BLaER1 treated with 17β-estradiol and CSF1 and Interleukin-3, amounts not matched to agents 10 nM and 100 nM (cell line): ENCODE data around the gene CASKIN2.

ENCODE experiments used
- H3K27ac ChIP-seq, 11 experiments: shearing (Covaris generic); formaldehyde crosslinking; 2 replicates each; pipeline ENCODE4 v1.8.1; 2022
- H3K27me3 ChIP-seq, 11 experiments: shearing (Covaris generic); formaldehyde crosslinking; 2 replicates each; pipeline ENCODE4 v1.8.1; 2022
- H3K36me3 ChIP-seq, 11 experiments: shearing (Covaris generic); formaldehyde crosslinking; 2 replicates each; pipeline ENCODE4 v1.8.1; 2022
- H3K4me1 ChIP-seq, 10 experiments: shearing (Covaris generic); formaldehyde crosslinking; 2 replicates each; pipeline ENCODE4 v1.8.1; 2022
- H3K4me2 ChIP-seq, 11 experiments: shearing (Covaris generic); formaldehyde crosslinking; 2 replicates each; pipeline ENCODE4 v1.8.1; 2022
- H3K4me3 ChIP-seq, 10 experiments: shearing (Covaris generic); formaldehyde crosslinking; 2 replicates each; pipeline ENCODE4 v1.8.1; 2022
- H3K9ac ChIP-seq, 11 experiments: shearing (Covaris generic); formaldehyde crosslinking; 2 replicates each; pipeline ENCODE4 v1.8.1; 2022
- H3K9me3 ChIP-seq, 11 experiments: shearing (Covaris generic); formaldehyde crosslinking; replicated peaks in 1 of 11; 2 replicates each; pipeline ENCODE4 v1.8.1; 2022
- H4K20me1 ChIP-seq, 11 experiments: shearing (Covaris generic); formaldehyde crosslinking; 2 replicates each; pipeline ENCODE4 v1.8.1; 2022
- Cebpa-rat ChIP-seq, 11 experiments: shearing (Covaris generic); IDR thresholded peaks; 2 replicates each; pipeline ENCODE4 v1.8.1; 2022

The CASKIN2 gene

DNA sequence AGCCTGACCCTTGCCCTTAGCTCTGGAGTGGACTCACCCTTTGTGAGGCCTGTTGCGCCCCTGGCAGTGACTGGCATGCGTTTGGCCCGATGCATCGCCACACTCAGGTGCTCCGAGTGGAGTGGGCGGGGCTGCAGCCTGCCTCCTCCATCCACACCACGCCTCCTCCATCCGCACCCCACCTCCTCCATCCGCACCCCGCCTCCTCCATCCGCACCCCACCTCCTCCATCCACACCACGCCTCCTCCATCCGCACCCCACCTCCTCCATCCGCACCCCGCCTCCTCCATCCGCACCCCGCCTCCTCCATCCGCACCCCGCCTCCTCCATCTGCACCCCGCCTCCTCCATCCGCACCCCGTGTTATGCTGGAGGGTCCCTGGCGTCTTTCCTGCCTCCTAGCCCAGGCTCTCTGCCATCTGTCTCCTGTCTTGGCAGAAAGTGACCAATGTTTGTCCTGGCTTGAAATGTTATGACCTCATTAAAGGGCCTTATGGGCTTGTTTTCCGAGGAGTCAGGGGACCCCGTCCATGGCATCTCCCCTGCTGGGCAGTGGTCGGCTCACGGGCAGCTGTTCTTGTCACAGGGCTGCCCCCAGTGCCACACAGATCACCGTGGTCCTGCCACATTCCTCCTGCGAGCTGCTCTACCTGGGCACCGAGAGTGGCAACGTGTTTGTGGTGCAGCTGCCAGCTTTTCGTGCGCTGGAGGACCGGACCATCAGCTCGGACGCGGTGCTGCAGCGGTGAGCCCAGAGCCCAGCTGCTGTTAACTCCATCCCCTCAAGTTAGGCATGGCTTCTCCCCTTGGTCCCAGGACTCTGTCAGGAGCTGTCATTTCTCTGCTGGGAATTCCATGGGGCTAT lies 43.6 kb upstream of the CASKIN2 start:
- Histone ChIP-seq H3K4me2 (peak overlapping the region in 2 of 11 experiments; percentile 75 to 89; a peak in 3 of 22 replicates), H4K20me1 (no peaks in the 10 kb centered on the region; a peak in 2 of 22 replicates), H3K9me3 (no peaks in the 10 kb centered on the region), H3K27me3 (no peaks in the 10 kb centered on the region), H3K4me3 (no peak overlapping the region), H3K4me1 (peaks cover 12 to 47% (median 35%) of the 10 kb centered on the region in 10 experiments; a peak in 19 of 20 replicates), H3K27ac (no peak overlapping the region), H3K9ac (peak overlapping the region in 1 of 11 experiments; percentile 5; a peak in 1 of 22 replicates), H3K36me3 (peaks cover 7 to 22% (median 13%) of the 10 kb centered on the region in 11 experiments; a peak in 20 of 22 replicates)
- no peak for TF ChIP-seq Cebpa-rat (IDR thresholded peaks at IDR 0.05)

DNA sequence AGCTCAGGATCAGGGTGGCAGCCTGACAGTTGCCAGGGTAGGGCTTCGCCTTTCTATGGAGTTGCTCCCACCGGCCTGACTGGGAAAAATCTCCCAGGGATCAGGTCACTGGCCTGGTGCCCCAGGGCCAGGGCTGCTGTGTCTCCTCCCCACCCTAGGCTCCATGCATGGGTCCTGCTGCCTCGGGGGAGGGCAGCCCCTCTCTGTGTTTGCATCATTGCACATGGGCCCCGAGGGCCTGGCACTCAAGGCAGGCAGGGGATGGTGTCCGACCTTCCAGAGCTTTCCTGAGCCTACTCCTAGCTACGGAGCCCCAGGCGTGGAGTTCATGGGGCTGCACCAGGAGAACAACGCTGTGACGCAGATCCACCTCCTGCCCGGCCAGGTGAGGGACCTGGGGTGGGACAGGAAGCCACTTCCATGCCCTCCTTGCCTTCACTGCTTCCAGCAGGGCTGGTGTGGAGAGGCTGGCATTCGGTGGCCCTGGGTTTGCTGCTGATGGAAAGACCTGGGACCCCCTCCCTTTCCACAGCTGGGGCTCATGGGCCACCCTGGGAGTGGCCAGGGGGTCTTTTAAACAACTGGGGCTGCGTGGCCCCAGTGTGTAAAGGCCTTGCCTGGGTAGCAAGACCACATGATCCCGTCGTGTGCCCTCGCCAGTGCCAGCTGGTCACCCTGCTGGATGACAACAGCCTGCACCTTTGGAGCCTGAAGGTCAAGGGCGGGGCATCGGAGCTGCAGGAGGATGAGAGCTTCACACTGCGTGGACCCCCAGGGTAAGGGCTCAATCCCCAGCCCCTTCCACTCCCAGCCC lies 42.7 kb upstream of the CASKIN2 start:
- Histone ChIP-seq H3K36me3 (peaks cover 1 to 14% (median 4%) of the 10 kb centered on the region in 11 experiments; a peak in 17 of 22 replicates), H3K27ac (peak overlapping the region in 7 of 11 experiments; percentile 26 to 67 (median 48); a peak in 12 of 22 replicates)
- no peak for TF ChIP-seq Cebpa-rat (IDR thresholded peaks at IDR 0.05)

DNA sequence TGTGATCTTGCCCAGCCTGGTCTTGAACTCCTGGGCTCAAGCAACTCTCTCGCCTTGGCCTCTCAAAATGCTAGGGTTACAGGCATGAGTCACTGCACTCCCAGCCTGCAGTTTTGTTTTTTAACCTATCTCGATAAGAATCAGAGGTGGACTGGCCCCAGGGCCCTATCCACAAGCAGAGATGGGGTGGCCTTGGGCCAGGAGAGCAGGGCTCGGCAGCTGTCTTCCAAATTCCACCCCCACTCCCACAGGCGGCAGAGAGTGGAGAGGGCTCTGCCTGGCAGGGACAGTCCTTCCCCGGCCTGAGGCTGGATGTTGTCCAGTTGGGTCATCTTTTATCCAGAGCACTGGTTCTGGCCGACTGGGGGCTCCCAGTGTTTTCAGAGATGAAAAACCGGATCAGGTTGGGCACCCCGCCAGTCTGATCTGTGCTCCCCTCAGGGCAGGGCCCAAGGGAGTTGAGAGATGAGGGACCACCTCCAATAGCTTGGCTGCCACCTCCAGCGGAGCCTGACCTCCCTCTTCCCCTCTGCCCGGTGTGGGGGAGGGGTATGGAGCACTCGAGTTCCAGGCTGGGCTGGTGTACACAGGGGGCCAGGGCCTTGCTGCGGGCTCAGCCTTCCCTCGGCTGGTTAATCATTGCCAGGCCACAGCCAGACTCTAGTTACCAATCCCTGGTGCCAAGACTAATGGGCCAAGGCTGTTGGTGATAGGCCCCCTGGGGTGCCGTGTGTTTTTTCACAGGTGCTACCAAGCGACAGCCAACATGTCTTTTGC lies 41.9 kb upstream of the CASKIN2 start:
- H3K27ac ChIP-seq, result peak overlapping the region in 7 of 11 experiments; percentile 26 to 67 (median 48); a peak in 13 of 22 replicates
- no peaks in the 10 kb centered on the region for H3K27me3 ChIP-seq
- no peaks in the 10 kb centered on the region for H3K9me3 ChIP-seq
- H3K36me3 ChIP-seq, result peaks cover 0 to 7% (median 0%) of the 10 kb centered on the region in 11 experiments; a peak in 6 of 22 replicates
- H3K4me1 ChIP-seq, result peaks cover 12 to 53% (median 35%) of the 10 kb centered on the region in 10 experiments; a peak in 19 of 20 replicates
- peak overlapping the region; percentile 21 to 89 (median 75) for H3K4me2 ChIP-seq
- no peak for TF ChIP-seq Cebpa-rat (IDR thresholded peaks at IDR 0.05)
- peak overlapping the region in 8 of 11 experiments; percentile 3 to 65 (median 52); a peak in 13 of 22 replicates for H3K9ac ChIP-seq
- H3K4me3 ChIP-seq, result peak overlapping the region in 1 of 10 experiments; percentile 5; a peak in 1 of 20 replicates
- peaks cover 0 to 6% (median 0%) of the 10 kb centered on the region in 11 experiments; a peak in 3 of 22 replicates for H4K20me1 ChIP-seq

More for the DNA sequence above, 42.7 kb upstream of the CASKIN2 start:
- no peaks in the 10 kb centered on the region for H3K27me3 ChIP-seq
- H3K9me3 ChIP-seq, result no peaks in the 10 kb centered on the region
- H3K4me1 ChIP-seq, result peaks cover 12 to 48% (median 35%) of the 10 kb centered on the region in 10 experiments; a peak in 19 of 20 replicates
- H4K20me1 ChIP-seq, result peaks cover 0 to 1% (median 0%) of the 10 kb centered on the region in 11 experiments; a peak in 3 of 22 replicates
- H3K9ac ChIP-seq, result peak overlapping the region in 7 of 11 experiments; percentile 3 to 65 (median 55); a peak in 12 of 22 replicates
- peak overlapping the region in 10 of 11 experiments; percentile 58 to 89 (median 80); a peak in 20 of 22 replicates for H3K4me2 ChIP-seq
- H3K4me3 ChIP-seq, result no peak overlapping the region

DNA sequence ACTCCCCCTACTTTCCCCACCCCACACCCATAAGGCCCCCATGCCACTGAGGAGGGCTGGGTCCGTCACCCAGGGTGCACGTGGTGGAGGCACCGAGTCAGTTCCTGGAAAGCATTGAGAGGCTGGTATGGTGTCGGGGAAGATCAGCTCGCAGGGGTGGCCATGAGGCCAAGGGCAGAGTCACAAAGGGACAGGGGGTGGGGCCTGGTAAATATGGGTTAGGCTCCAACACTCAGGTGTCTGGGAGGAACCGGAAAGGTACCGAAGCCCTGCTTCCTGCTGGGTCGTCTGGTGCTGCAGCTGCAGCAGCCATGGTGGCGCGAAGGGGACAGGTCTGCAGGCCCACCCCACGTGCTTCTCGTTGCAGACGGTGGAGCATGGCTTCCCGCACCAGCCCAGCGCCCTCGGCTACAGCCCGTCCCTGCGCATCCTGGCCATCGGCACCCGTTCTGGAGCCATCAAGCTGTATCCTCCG lies 40.4 kb upstream of the CASKIN2 start:
- peaks cover 0 to 7% (median 0%) of the 10 kb centered on the region in 11 experiments; a peak in 4 of 22 replicates for H3K36me3 ChIP-seq
- H3K9ac ChIP-seq, result peak overlapping the region in 1 of 11 experiments; percentile 20; a peak in 1 of 22 replicates
- H4K20me1 ChIP-seq, result peaks cover 0 to 6% (median 0%) of the 10 kb centered on the region in 11 experiments; a peak in 3 of 22 replicates
- no peaks in the 10 kb centered on the region for H3K9me3 ChIP-seq
- TF ChIP-seq Cebpa-rat (IDR thresholded peaks at IDR 0.05), result no peak
- peaks cover 12 to 42% (median 30%) of the 10 kb centered on the region in 10 experiments; a peak in 19 of 20 replicates for H3K4me1 ChIP-seq
- H3K4me2 ChIP-seq, result peak overlapping the region in 6 of 11 experiments; percentile 17 to 41 (median 24); a peak in 7 of 22 replicates
- no peaks in the 10 kb centered on the region for H3K27me3 ChIP-seq
- H3K27ac ChIP-seq, result no peak overlapping the region
- no peak overlapping the region for H3K4me3 ChIP-seq

DNA sequence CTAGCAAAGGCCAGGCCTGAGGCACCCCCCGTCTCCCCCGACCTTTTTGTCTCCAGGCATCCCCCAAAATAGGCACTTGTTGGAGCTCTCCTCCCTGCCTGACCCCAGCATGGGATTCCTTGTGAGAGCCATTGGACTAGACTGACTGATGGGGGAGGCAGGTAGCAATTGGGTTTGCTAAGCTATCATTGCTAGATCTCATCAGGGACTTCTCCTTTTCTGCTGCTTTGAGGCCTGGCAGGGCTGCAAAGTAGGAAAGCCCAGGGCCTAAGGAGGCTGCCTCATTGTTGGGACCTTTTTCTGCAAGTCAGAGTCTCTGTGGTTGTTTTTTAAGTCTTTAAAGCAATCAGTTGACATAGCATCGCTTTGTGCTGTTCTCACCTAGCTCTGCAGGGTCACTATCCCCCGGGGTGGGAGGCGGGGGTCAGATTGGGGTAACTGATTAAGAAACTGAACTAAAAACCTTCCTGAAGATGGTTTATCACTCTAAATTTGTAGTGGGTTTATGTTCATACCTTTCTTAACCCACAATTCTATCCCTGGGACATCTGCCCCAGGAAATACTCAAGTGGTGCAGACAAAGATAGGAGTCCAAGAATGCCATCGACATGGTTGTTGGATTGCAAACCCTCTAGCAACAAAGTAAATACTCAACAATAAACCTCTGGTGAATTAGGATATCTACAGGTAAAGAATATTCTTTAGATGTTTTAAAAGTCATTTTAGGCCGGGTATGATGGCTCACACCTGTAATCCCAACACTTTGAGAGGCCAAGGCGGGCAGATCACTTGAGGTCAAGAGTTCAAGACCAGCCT lies 38.2 kb upstream of the CASKIN2 start:
- H3K4me3 ChIP-seq, result no peak overlapping the region
- no peak overlapping the region for H3K4me2 ChIP-seq
- H3K4me1 ChIP-seq, result peaks cover 12 to 47% (median 31%) of the 10 kb centered on the region in 10 experiments; a peak in 19 of 20 replicates
- no peak overlapping the region for H3K27ac ChIP-seq
- peak overlapping the region in 2 of 11 experiments; percentile 1 to 19; a peak in 1 of 22 replicates for H3K9ac ChIP-seq
- peaks cover 0 to 10% (median 0%) of the 10 kb centered on the region in 11 experiments; a peak in 4 of 22 replicates for H4K20me1 ChIP-seq
- no peaks in the 10 kb centered on the region for H3K9me3 ChIP-seq
- peaks cover 0 to under 1% (median 0%) of the 10 kb centered on the region in 11 experiments; a peak in 2 of 22 replicates for H3K36me3 ChIP-seq
- TF ChIP-seq Cebpa-rat (IDR thresholded peaks at IDR 0.05), result no peak
- H3K27me3 ChIP-seq, result no peaks in the 10 kb centered on the region

DNA sequence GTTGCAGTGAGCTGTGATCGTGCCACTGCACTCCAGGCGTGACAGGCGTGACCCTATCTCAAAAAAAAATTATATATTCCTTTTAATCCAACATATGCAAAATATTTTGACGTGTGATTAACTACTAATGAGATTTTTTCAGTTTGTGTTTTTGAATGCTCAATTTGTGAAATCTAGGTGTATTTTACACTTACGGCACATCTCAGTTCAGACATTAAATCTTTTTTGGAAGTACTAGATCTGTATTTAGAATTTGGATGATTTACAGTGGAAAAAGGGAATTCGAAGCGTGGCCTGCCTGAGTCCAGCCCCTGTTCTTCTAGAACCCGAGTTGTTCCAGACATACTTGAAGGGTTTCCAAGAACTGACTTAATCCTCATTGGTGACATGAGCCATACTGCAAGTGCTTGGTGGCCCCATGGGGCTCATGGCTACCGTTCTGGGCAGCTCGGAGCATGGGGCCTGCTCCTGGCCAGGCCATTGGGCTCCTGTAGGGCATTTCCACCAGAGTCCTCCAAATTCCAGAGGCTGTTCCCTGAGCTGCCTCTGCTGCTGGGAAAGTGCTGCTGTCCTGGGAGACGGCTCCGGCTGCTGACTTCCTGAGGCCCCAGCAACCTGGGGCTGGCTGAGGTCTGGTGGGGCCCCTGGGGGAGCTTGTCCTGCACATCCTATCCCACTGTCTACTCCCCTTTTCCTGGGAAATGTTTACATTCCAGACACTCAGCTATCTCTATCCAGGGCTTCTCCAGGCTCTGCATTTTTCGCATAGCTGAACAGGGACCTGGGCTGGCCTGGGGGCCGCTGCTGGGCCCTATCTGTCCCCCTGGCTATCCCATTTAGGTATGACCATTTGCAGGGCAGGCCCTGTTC lies 37.3 kb upstream of the CASKIN2 start:
- Histone ChIP-seq H3K9me3 (no peaks in the 10 kb centered on the region), H4K20me1 (peaks cover 0 to 10% (median 0%) of the 10 kb centered on the region in 11 experiments; a peak in 4 of 22 replicates), H3K27me3 (no peaks in the 10 kb centered on the region), H3K4me1 (peaks cover 9 to 39% (median 24%) of the 10 kb centered on the region in 10 experiments; a peak in 19 of 20 replicates), H3K4me3 (no peak overlapping the region), H3K27ac (no peak overlapping the region), H3K36me3 (peaks cover 0 to 6% (median 0%) of the 10 kb centered on the region in 11 experiments; a peak in 2 of 22 replicates), H3K4me2 (no peak overlapping the region), H3K9ac (peak overlapping the region in 2 of 11 experiments; percentile 1 to 19; a peak in 1 of 22 replicates)
- TF ChIP-seq Cebpa-rat (IDR thresholded peaks at IDR 0.05), result no peak
